HG02973 (cell line): ENCODE measurements around the gene ZNF695.

ENCODE experiments used
- ATAC-seq: cut with Tn5 transposase; IDR thresholded peaks from one replicate; pipeline ENCODE4 v1.9.1; 2021; ENCODE audit warnings: moderate library complexity; ENCODE audit not compliant: unreplicated experiment

The ZNF695 gene

GRCh38 chr1:246959944-246960693 is 47.7 kb downstream of the ZNF695 start:
- peak; percentile 61 for ATAC-seq

- no peak for ATAC-seq
These were observed 53.7 kb downstream of the ZNF695 start for GRCh38 chr1:246954126-246954525.

- ATAC-seq = no peak
These were observed 56.4 kb downstream of the ZNF695 start for GRCh38 chr1:246951413-246951812.

GRCh38 chr1:246949956-246950355 is 57.9 kb downstream of the ZNF695 start:
- no peak for ATAC-seq

GRCh38 chr1:246947255-246947654 is 60.6 kb downstream of the ZNF695 start:
- no peak for ATAC-seq

- no peak for ATAC-seq
These were observed 61.5 kb downstream of the ZNF695 start for GRCh38 chr1:246946366-246946765.
